Ascending aorta (tissue), 2 donors: Measurements from ENCODE around the gene STEAP3. TPM values are rescaled to one million over a fixed set of nuclear protein-coding genes. Genes with fewer than 3 reads are reported as not detected.
A peak's percentile ranks its signal among the peaks of the same experiment; 100 is the strongest.

ENCODE experiments used
- DNase-seq, 2 donors: peaks; one replicate each; pipeline ENCODE4 v3.0.0-alpha.2; 2019; ENCODE audit warnings: low spot score in 2 of 2
- H3K27ac ChIP-seq, 2 donors: fragments of 200-600 bp; sonication (generic); one replicate each; pipeline ENCODE4 v1.5.1; 2016 to 2017; ENCODE audit warnings: mild to moderate bottlenecking in 1 of 2
- H3K27me3 ChIP-seq: fragments of 200-600 bp; sonication (generic); one replicate; pipeline ENCODE4 v1.5.1; 2017
- H3K36me3 ChIP-seq, 2 donors: fragments of 200-600 bp; sonication (generic); one replicate each; pipeline ENCODE4 v1.5.1; 2016
- H3K4me1 ChIP-seq, 2 donors: fragments of 200-600 bp; sonication (generic); one replicate each; pipeline ENCODE4 v1.5.1; 2016 to 2017; ENCODE audit warnings: mild to moderate bottlenecking in 1 of 2
- H3K4me3 ChIP-seq, 2 donors: fragments of 200-600 bp; sonication (generic); one replicate each; pipeline ENCODE4 v1.5.1; 2016 to 2017; ENCODE audit warnings: mild to moderate bottlenecking in 1 of 2
- H3K9me3 ChIP-seq, 2 donors: fragments of 200-600 bp; sonication (generic); one replicate each; pipeline ENCODE4 v1.5.1; 2016
- CTCF ChIP-seq, 3 experiments: fragments of 200-600 bp in 2 of 3; fragments of 450-650 bp in 1 of 3; sonication (generic) in 2 of 3; IDR thresholded peaks; one replicate each; pipeline ENCODE4 v1.5.1; 2016 to 2019; ENCODE audit warnings: antibody characterized with exemption in 3 of 3, mild to moderate bottlenecking in 1 of 3, moderate library complexity in 1 of 3
- intact Hi-C: fragments of 100-400 bp; cut with DNase I; formaldehyde crosslinking; loops from one replicate; pipeline ENCODE4 v1.15.1; 2023
- total RNA-seq: library from RNA; depleted of rRNA; stranded (reverse); fragments of >200 nt; gene quantifications from one replicate; pipeline ENCODE4 v1.1.0, GENCODE V29; 2016

The STEAP3 gene
- total RNA-seq, 1 donor from 2014 or later: 34.5 TPM

GRCh38 chr2:119222863-119223520 lies 642 bp upstream of the STEAP3 start:
- no peak for TF ChIP-seq CTCF (IDR thresholded peaks at IDR 0.05)
- Histone ChIP-seq H3K27me3 (no peaks in the 10 kb centered on the region), H3K36me3 (no peaks in the 10 kb centered on the region), H3K27ac (peak overlapping the region in 1 of 2 donors; percentile 53), H3K4me3 (peak overlapping the region; percentile 89 to 98), H3K4me1 (peaks cover 0 to 18% of the 10 kb centered on the region in 2 donors), H3K9me3 (no peaks in the 10 kb centered on the region)
- no peak for DNase-seq
- intact Hi-C loops: loop anchor here (5.0 to 10.0 kb wide), 2 partner anchors 144 to 262 kb away; partner anchors contain the start of genes C2orf76 and DBI

GRCh38 chr2:119224391-119225104 lies 914 bp downstream of the STEAP3 start:
- Histone ChIP-seq H3K4me1 (peaks cover 0 to 18% of the 10 kb centered on the region in 2 donors), H3K27ac (peak overlapping the region in 1 of 2 donors; percentile 31), H3K36me3 (no peaks in the 10 kb centered on the region), H3K27me3 (no peaks in the 10 kb centered on the region), H3K9me3 (no peaks in the 10 kb centered on the region), H3K4me3 (peak overlapping the region; percentile 89 to 98)
- intact Hi-C loops: loop anchor here (5.0 to 10.0 kb wide), 2 partner anchors 143 to 260 kb away; partner anchors contain the start of genes C2orf76 and DBI
- no peak for DNase-seq
- no peak for TF ChIP-seq CTCF (IDR thresholded peaks at IDR 0.05)

GRCh38 chr2:119225105-119225865 lies 1.7 kb downstream of the STEAP3 start:
- TF ChIP-seq CTCF (IDR thresholded peaks at IDR 0.05): no peak
- Histone ChIP-seq H3K4me1 (peaks cover 0 to 18% of the 10 kb centered on the region in 2 donors), H3K36me3 (no peaks in the 10 kb centered on the region), H3K9me3 (no peaks in the 10 kb centered on the region), H3K4me3 (peak overlapping the region in 1 of 2 donors; percentile 89), H3K27ac (no peak overlapping the region), H3K27me3 (no peaks in the 10 kb centered on the region)
- DNase-seq: no peak
- intact Hi-C loops: loop anchor here (10.0 kb wide), 1 partner anchor 260 kb away; no protein-coding TSS in a partner anchor

GRCh38 chr2:119225926-119226325 lies 2.3 kb downstream of the STEAP3 start:
- no peaks in the 10 kb centered on the region for H3K9me3 ChIP-seq
- peaks cover 0 to 18% of the 10 kb centered on the region in 2 donors for H3K4me1 ChIP-seq
- H3K4me3 ChIP-seq: no peak overlapping the region
- H3K27ac ChIP-seq: no peak overlapping the region
- H3K36me3 ChIP-seq: no peaks in the 10 kb centered on the region
- intact Hi-C loops: loop anchor here (10.0 kb wide), 1 partner anchor 259 kb away; no protein-coding TSS in a partner anchor
- no peak for DNase-seq
- no peaks in the 10 kb centered on the region for H3K27me3 ChIP-seq
- no peak for TF ChIP-seq CTCF (IDR thresholded peaks at IDR 0.05)

GRCh38 chr2:119227346-119227745 lies 3.7 kb downstream of the STEAP3 start:
- intact Hi-C loops: loop anchor here (10.0 kb wide), 1 partner anchor 257 kb away; no protein-coding TSS in a partner anchor
- no peaks in the 10 kb centered on the region for H3K9me3 ChIP-seq
- no peak overlapping the region for H3K4me3 ChIP-seq
- no peaks in the 10 kb centered on the region for H3K36me3 ChIP-seq
- H3K4me1 ChIP-seq: peaks cover 0 to 18% of the 10 kb centered on the region in 2 donors
- DNase-seq: no peak
- H3K27ac ChIP-seq: no peak overlapping the region
- no peak for TF ChIP-seq CTCF (IDR thresholded peaks at IDR 0.05)
- no peaks in the 10 kb centered on the region for H3K27me3 ChIP-seq
